ENCODE data around the gene CD72.
"Not testable (repeated sequence)": the region's sequence is repeated elsewhere in the genome, so short reads cannot be mapped to it uniquely, and the experiment has no call there.

CD72 gene

DNA sequence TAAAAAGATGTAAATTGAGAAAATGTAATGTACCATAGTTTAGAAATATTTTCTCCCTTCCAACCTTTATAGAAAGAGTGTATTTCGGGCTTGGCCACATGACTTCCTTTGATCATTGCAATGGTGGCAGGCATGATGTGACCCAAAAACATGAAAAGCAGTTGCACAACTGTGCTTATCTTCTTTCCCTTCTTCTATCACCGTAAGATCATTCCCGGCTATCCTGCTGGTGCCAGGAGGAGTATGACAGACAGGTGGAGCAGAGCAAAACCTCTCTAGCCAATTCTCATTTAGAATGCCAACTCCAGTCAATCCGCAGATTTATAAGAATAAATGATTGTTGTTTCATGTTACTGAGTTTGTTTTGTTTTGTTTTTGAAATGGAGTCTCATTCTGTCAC, 23.7 kb downstream of the CD72 start:
- ChIA-PET CTCF (interaction anchor here (1.4 kb wide), 1 partner anchor 9 kb away, joined by 4 read pairs; no protein-coding TSS in a partner anchor), POLR2A (no interaction called here)
- DNase-seq (ENCODE audit: extremely low spot score) = no peak
- TF ChIP-seq, protein P1, sequence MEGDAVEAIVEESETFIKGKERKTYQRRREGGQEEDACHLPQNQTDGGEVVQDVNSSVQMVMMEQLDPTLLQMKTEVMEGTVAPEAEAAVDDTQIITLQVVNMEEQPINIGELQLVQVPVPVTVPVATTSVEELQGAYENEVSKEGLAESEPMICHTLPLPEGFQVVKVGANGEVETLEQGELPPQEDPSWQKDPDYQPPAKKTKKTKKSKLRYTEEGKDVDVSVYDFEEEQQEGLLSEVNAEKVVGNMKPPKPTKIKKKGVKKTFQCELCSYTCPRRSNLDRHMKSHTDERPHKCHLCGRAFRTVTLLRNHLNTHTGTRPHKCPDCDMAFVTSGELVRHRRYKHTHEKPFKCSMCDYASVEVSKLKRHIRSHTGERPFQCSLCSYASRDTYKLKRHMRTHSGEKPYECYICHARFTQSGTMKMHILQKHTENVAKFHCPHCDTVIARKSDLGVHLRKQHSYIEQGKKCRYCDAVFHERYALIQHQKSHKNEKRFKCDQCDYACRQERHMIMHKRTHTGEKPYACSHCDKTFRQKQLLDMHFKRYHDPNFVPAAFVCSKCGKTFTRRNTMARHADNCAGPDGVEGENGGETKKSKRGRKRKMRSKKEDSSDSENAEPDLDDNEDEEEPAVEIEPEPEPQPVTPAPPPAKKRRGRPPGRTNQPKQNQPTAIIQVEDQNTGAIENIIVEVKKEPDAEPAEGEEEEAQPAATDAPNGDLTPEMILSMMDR (IDR thresholded peaks at IDR 0.05; ENCODE audit: control extremely low read depth, extremely low read depth, low read depth, missing control alignments) = no peak

DNA sequence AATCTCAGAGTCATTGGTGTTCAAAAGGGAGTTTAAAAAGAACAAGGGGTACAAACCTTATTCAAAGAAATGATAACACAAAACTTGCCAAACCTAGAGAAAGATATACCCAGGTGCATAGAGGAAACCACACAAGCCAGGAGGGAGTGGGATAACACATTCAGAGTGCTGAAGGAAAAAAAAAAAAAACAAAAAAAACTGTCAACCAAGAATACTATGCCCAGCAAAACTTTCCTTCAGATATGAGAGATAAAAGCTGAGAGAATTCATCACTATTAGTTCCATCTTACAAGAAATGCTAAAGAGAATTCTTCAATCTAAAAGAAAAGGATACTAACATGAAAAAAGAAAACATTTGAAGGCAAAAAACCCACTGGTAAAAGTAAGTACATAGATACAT, 24.6 kb downstream of the CD72 start:
- ChIA-PET CTCF (interaction anchor here (1.9 kb wide), 1 partner anchor 10 kb away, joined by 6 read pairs; no protein-coding TSS in a partner anchor), POLR2A (no interaction called here)
- DNase-seq (ENCODE audit: extremely low spot score) = no peak
- TF ChIP-seq, protein P1 (IDR thresholded peaks at IDR 0.05; ENCODE audit: control extremely low read depth, extremely low read depth, low read depth, missing control alignments) = no peak

DNA sequence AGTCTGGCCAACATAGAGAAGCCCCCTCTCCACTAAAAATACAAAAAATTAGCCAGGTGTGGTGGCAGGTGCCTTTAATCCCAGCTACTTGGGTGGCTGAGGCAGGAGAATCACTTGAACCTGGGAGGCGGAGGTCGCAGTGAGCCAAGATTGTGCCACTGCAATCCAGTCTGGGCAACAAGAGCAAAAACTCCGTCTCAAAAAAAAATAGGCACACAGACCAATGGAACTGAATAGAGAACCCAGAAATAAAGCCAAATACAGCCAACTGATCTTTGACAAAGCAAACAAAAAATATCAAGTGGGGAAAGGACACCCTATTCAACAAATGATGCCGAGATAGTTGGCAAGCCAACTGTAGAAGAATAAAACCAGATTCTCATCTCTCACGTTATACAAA, 29.7 kb downstream of the CD72 start:
- DNase-seq (ENCODE audit: extremely low spot score); CTCF ChIA-PET; POLR2A ChIA-PET: not testable (repeated sequence)

DNA sequence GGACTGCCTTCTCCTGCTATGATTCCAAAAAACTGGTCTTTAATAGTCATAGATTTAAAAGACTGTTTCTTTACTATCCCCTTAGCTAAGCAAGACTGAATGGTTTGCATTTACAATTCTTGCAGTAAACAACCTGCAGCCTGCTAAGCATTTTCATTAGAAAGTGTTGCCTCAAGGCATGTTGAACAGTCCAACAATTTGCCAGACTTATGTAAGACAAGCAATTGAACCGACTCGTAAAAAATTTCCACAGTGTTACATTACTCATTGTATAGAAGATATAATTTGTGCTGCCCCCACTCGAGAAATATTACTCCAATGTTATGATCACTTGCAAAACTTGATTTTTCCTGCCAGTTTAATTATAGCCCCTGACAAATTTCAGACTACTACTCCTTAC, 33.5 kb downstream of the CD72 start:
- CTCF ChIA-PET; POLR2A ChIA-PET; DNase-seq (ENCODE audit: extremely low spot score): not testable (repeated sequence)

DNA sequence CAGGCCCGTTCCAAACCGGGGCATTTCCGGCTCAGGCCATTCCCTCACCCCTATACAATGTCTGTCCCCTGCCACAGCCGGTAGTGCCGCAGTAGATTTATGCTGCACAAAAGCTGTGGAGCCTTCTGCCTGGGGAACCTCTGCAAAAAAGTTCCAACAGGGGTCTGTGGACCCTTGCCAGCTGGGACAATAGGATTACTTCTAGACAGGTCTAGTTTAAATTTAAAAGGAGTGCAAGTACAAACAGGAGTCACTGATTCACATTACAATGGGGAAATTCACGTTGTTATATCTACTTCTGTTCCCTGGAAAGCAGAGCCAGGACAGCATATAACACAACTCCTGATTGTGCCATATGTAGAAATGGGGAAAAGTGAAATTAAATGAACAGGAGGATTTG, 34.7 kb downstream of the CD72 start:
- POLR2A ChIA-PET; CTCF ChIA-PET; DNase-seq (ENCODE audit: extremely low spot score): not testable (repeated sequence)

DNA sequence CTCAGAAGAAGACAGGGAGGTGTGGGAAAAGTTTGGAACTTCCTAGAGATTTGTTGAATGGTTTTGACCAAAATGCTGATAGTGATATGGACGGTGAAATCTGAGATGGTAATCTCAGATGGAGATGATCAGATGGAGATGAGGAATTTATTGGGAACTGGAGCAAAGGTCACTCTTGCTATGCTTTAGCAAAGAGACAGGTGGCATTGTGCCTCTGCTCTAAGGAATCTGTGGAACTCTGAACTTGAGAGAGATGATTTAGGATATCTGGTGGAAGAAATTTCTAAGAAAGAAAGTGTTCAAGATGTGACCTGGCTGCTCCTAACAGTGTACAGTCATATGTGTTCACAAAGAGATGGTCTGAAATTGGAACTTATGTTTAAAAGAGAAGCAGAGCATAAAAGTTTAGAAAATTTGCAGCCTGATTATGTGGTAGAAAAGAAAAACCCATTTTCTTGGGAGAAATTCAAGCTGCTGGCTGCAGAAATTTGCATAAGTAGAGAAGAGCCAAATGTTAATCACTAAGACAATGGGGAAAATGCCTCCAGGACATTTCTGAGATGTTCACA, 38.5 kb downstream of the CD72 start:
- CTCF ChIA-PET; POLR2A ChIA-PET; DNase-seq (ENCODE audit: extremely low spot score): not testable (repeated sequence)

DNA sequence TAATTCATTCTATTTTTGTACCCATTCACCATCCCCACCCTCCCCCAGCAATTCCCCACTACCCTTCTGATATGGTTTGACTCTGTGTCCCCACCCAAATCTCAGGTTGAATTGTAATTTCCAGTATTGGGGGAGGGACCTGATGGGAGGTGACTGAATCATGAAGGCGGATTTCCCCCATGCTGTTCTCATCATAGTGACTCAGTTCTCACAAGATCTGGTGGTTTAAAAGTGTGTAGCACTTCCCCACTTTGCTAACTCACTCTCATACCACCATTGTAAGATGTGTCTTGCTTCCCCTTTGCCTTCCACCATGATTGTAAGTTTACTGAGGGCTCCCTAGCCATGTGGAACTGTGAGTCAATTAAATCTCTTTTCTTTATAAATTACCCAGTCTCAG, 39.1 kb downstream of the CD72 start:
- ChIA-PET CTCF (interaction anchor here (0.9 kb wide), 1 partner anchor 26 kb away, joined by 4 read pairs; no protein-coding TSS in a partner anchor), POLR2A (no interaction called here)
- no peak for DNase-seq (ENCODE audit: extremely low spot score)
- TF ChIP-seq, protein P1 (IDR thresholded peaks at IDR 0.05; ENCODE audit: control extremely low read depth, extremely low read depth, low read depth, missing control alignments) = no peak

DNA sequence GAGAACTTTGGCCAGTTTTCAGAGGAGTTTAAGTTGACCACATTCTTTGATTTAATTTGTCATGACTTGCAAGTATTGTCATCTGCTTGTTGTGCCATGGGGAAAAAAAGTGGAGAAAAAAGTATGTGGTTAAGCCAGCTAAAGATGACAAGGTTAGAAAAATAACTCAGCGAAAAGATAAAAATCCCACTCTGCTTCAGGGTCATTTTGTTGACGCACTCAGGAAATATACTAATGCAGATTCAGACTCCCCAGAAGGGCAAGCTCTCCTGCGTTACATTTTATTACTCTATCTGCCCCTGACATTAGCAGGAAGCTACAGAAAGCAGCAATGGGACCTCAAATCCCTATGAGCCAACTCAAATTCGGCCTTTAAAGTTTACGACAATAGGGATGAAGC, 40.7 kb downstream of the CD72 start:
- no peak for DNase-seq (ENCODE audit: extremely low spot score)
- POLR2A ChIA-PET = no interaction called here
- CTCF ChIA-PET = interaction anchor here (1.5 to 2.6 kb wide), 3 partner anchors 8 to 26 kb away, joined by 5 to 8 read pairs (median 5); no protein-coding TSS in a partner anchor
- TF ChIP-seq, protein P1 (IDR thresholded peaks at IDR 0.05; ENCODE audit: control extremely low read depth, extremely low read depth, low read depth, missing control alignments) = no peak

DNA sequence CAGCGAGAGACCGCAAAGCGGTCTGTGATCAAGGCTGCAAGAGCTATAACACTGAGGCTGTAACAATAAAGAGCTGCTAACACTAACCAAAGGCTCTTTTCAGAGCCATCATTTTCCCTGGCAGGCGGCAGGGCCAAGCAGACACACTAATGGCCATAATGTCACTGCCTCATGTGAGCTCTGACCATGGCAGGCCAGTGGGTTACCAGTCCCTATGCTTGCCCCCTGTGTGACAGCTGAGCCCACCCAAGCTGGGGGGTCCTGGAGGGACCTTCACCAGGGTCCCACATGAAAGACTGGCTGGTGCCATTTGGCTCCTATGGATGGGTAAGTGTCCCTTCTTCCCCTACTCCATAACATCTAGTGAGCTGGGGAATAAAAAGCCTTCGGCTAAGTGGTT, 42.7 kb downstream of the CD72 start:
- ChIA-PET CTCF (interaction anchor here (0.8 to 1.0 kb wide), 2 partner anchors 24 to 120 kb away, joined by 3 read pairs; no protein-coding TSS in a partner anchor), POLR2A (no interaction called here)
- TF ChIP-seq, protein P1 (IDR thresholded peaks at IDR 0.05; ENCODE audit: control extremely low read depth, extremely low read depth, low read depth, missing control alignments) = no peak
- no peak for DNase-seq (ENCODE audit: extremely low spot score)
